MM.1S (cell line): ENCODE results near the gene EXOSC5.
"Not testable (repeated sequence)": the region's sequence is repeated elsewhere in the genome, so short reads cannot be mapped to it uniquely, and the experiment has no call there.

Experiments
- DNase-seq: peaks from one replicate; pipeline ENCODE4 v3.0.0-alpha.2; 2015
- H2AFZ ChIP-seq: fragments of 300-600 bp; sonication (generic); 2 replicates; pipeline ENCODE4 v1.6.0; 2016; ENCODE audit warnings: antibody characterized with exemption, low read length
- H3F3A ChIP-seq: fragments of 300-600 bp; sonication (generic); 2 replicates; pipeline ENCODE4 v1.6.1; 2016; ENCODE audit warnings: mild to moderate bottlenecking, antibody characterized with exemption, low read length, moderate library complexity, mixed read lengths; ENCODE audit not compliant: insufficient read depth
- H3K27ac ChIP-seq: fragments of 300-600 bp; sonication (generic); 2 replicates; pipeline ENCODE4 v1.5.1; 2016; ENCODE audit warnings: mild to moderate bottlenecking, low read length
- H3K27me3 ChIP-seq: fragments of 300-600 bp; sonication (generic); replicated peaks from 2 replicates; pipeline ENCODE4 v1.6.0; 2016; ENCODE audit warnings: low read length; ENCODE audit not compliant: insufficient read depth
- H3K36me3 ChIP-seq: fragments of 300-600 bp; sonication (generic); replicated peaks from 2 replicates; pipeline ENCODE4 v1.6.1; 2016; ENCODE audit warnings: mild to moderate bottlenecking, low read length, mixed read lengths; ENCODE audit not compliant: insufficient read depth
- H3K4me1 ChIP-seq: fragments of 300-600 bp; sonication (generic); 2 replicates; pipeline ENCODE4 v1.6.1; 2016; ENCODE audit warnings: low read length, mixed read lengths
- H3K4me2 ChIP-seq: fragments of 300-600 bp; sonication (generic); 2 replicates; pipeline ENCODE4 v1.6.0; 2016; ENCODE audit warnings: low read depth, low read length
- H3K4me3 ChIP-seq: fragments of 300-600 bp; sonication (generic); 2 replicates; pipeline ENCODE4 v1.5.1; 2016; ENCODE audit warnings: low read length, mixed read lengths
- H3K79me2 ChIP-seq: fragments of 300-600 bp; sonication (generic); 2 replicates; pipeline ENCODE4 v1.6.1; 2016; ENCODE audit warnings: mixed run types, low read length, mixed read lengths
- H3K9ac ChIP-seq: fragments of 300-600 bp; sonication (generic); 2 replicates; pipeline ENCODE4 v1.6.1; 2016; ENCODE audit warnings: low read length, mixed read lengths
- H3K9me2 ChIP-seq: fragments of 300-600 bp; sonication (generic); replicated peaks from 2 replicates; pipeline ENCODE4 v1.6.1; 2016; ENCODE audit warnings: mild to moderate bottlenecking, low read length, mixed read lengths; ENCODE audit not compliant: insufficient read depth
- H3K9me3 ChIP-seq: fragments of 300-600 bp; sonication (generic); replicated peaks from 2 replicates; pipeline ENCODE4 v1.6.1; 2016; ENCODE audit warnings: mild to moderate bottlenecking, low read length, mixed read lengths; ENCODE audit not compliant: insufficient read depth
- H4K20me1 ChIP-seq: fragments of 300-600 bp; sonication (generic); 2 replicates; pipeline ENCODE4 v1.6.1; 2016; ENCODE audit warnings: mild to moderate bottlenecking, low read length, moderate library complexity, mixed read lengths; ENCODE audit not compliant: insufficient read depth
- CTCF ChIP-seq: fragments of 300-600 bp; sonication (generic); IDR thresholded peaks from 2 replicates; pipeline ENCODE4 v1.5.1; 2016; ENCODE audit warnings: antibody characterized with exemption, low read length, mixed read lengths
- EZH2 ChIP-seq: fragments of 300-600 bp; sonication (generic); optimal IDR thresholded peaks from 2 replicates; pipeline ENCODE3; 2017; ENCODE audit warnings: low read depth, mild to moderate bottlenecking, antibody characterized with exemption, low read length, mixed read lengths
- EZH2phosphoT487 ChIP-seq: fragments of 300-600 bp; sonication (generic); IDR thresholded peaks from 2 replicates; pipeline ENCODE4 v1.6.1; 2018; ENCODE audit warnings: antibody characterized with exemption, low read length

The EXOSC5 gene

GRCh38 chr19:41437944-41438574, 40.9 kb upstream of the EXOSC5 start:
- Histone ChIP-seq H3K79me2 (peaks cover 19% of the 10 kb centered on the region), H3K36me3 (no peaks in the 10 kb centered on the region), H3K4me3 (no peak overlapping the region), H3K9me3 (no peaks in the 10 kb centered on the region), H3K9ac (no peak overlapping the region), H4K20me1 (no peaks in the 10 kb centered on the region), H3K27me3 (no peaks in the 10 kb centered on the region), H3K4me2 (no peak overlapping the region), H2AFZ (no peak overlapping the region), H3K4me1 (0 out of 2 replicates have a peak, but pooled peaks cover 4% of the 10 kb centered on the region), H3F3A (0 out of 2 replicates have a peak, but pooled peaks cover 5% of the 10 kb centered on the region), H3K27ac (no peak overlapping the region), H3K9me2 (no peaks in the 10 kb centered on the region)
- no peak for DNase-seq
- TF ChIP-seq CTCF: no peak

GRCh38 chr19:41436674-41436951, 39.5 kb upstream of the EXOSC5 start:
- 0 out of 2 replicates have a peak, but pooled peaks cover 4% of the 10 kb centered on the region for H3K4me1 ChIP-seq
- no peak overlapping the region for H3K4me3 ChIP-seq
- DNase-seq: no peak
- H3F3A ChIP-seq: 0 out of 2 replicates have a peak, but pooled peaks cover 5% of the 10 kb centered on the region
- no peak overlapping the region for H3K9ac ChIP-seq
- no peaks in the 10 kb centered on the region for H4K20me1 ChIP-seq
- TF ChIP-seq EZH2 (no peak), EZH2phosphoT487 (no peak), CTCF (no peak)
- no peaks in the 10 kb centered on the region for H3K9me3 ChIP-seq
- H3K27me3 ChIP-seq: no peaks in the 10 kb centered on the region
- H3K79me2 ChIP-seq: peaks cover 19% of the 10 kb centered on the region
- H2AFZ ChIP-seq: no peak overlapping the region
- no peak overlapping the region for H3K27ac ChIP-seq
- H3K36me3 ChIP-seq: no peaks in the 10 kb centered on the region
- no peak overlapping the region for H3K4me2 ChIP-seq
- no peaks in the 10 kb centered on the region for H3K9me2 ChIP-seq

- no peaks in the 10 kb centered on the region for H3K9me3 ChIP-seq
- H3K9ac ChIP-seq: no peak overlapping the region
- H3K27ac ChIP-seq: no peak overlapping the region
- no peak overlapping the region for H3K4me2 ChIP-seq
- H3K27me3 ChIP-seq: no peaks in the 10 kb centered on the region
- H2AFZ ChIP-seq: no peak overlapping the region
- no peaks in the 10 kb centered on the region for H4K20me1 ChIP-seq
- no peaks in the 10 kb centered on the region for H3K9me2 ChIP-seq
- no peak overlapping the region for H3K4me3 ChIP-seq
- H3K79me2 ChIP-seq: peaks cover 19% of the 10 kb centered on the region
- no peaks in the 10 kb centered on the region for H3K36me3 ChIP-seq
- H3F3A ChIP-seq: 0 out of 2 replicates have a peak, but pooled peaks cover 5% of the 10 kb centered on the region
- 0 out of 2 replicates have a peak, but pooled peaks cover 4% of the 10 kb centered on the region for H3K4me1 ChIP-seq
- no peak for TF ChIP-seq EZH2phosphoT487
- no peak for TF ChIP-seq CTCF
- no peak for TF ChIP-seq EZH2
- no peak for DNase-seq
These were observed 38.9 kb upstream of the EXOSC5 start for GRCh38 chr19:41435936-41436673.

GRCh38 chr19:41435376-41435775, 38.2 kb upstream of the EXOSC5 start:
- H3K27me3 ChIP-seq, H4K20me1 ChIP-seq, H3K9ac ChIP-seq, H3K4me2 ChIP-seq, H3F3A ChIP-seq, H3K9me2 ChIP-seq, H3K4me1 ChIP-seq, H2AFZ ChIP-seq, DNase-seq, H3K4me3 ChIP-seq, H3K36me3 ChIP-seq, H3K9me3 ChIP-seq, H3K27ac ChIP-seq: not testable (repeated sequence)
- peaks cover 19% of the 10 kb centered on the region for H3K79me2 ChIP-seq
